ENCODE results near the gene CNN3.

The CNN3 gene

GRCh38 chr1:94921977-94922376 is 4.9 kb downstream of the CNN3 start:
- no peak for DNase-seq

GRCh38 chr1:94920061-94920460 is 6.8 kb downstream of the CNN3 start:
- no peak for DNase-seq

GRCh38 chr1:94919241-94920030 is 7.5 kb downstream of the CNN3 start:
- DNase-seq, result no peak

GRCh38 chr1:94917251-94917650 is 9.7 kb downstream of the CNN3 start:
- DNase-seq, result no peak

- no peak for DNase-seq
These were observed 14.4 kb downstream of the CNN3 start for GRCh38 chr1:94912263-94913184.

- DNase-seq, result no peak
These were observed 17.4 kb downstream of the CNN3 start for GRCh38 chr1:94909486-94909885.

GRCh38 chr1:94908965-94909364 is 17.9 kb downstream of the CNN3 start:
- DNase-seq, result no peak

GRCh38 chr1:94908190-94908589 is 18.7 kb downstream of the CNN3 start:
- DNase-seq, result no peak

GRCh38 chr1:94907136-94907535 is 19.8 kb downstream of the CNN3 start:
- no peak for DNase-seq

- no peak for DNase-seq
These were observed 20.5 kb downstream of the CNN3 start for GRCh38 chr1:94906382-94906781.

GRCh38 chr1:94905207-94905606 is 21.7 kb downstream of the CNN3 start:
- no peak for DNase-seq

GRCh38 chr1:94903280-94904009 is 23.5 kb downstream of the CNN3 start:
- no peak for DNase-seq

GRCh38 chr1:94901841-94902240 is 25.1 kb downstream of the CNN3 start:
- DNase-seq, result no peak

- DNase-seq, result no peak
These were observed 27.2 kb downstream of the CNN3 start for GRCh38 chr1:94899756-94900155.

GRCh38 chr1:94898491-94899385 is 28.2 kb downstream of the CNN3 start:
- no peak for DNase-seq

GRCh38 chr1:94895518-94895917 is 31.4 kb downstream of the CNN3 start:
- no peak for DNase-seq

- DNase-seq, result no peak
These were observed 32.3 kb downstream of the CNN3 start for GRCh38 chr1:94894630-94895029.

GRCh38 chr1:94892604-94893254 is 34.2 kb downstream of the CNN3 start:
- DNase-seq, result no peak

GRCh38 chr1:94888201-94888600 is 38.7 kb downstream of the CNN3 start:
- DNase-seq, result no peak

GRCh38 chr1:94887603-94888171 is 39.2 kb downstream of the CNN3 start:
- DNase-seq, result no peak

- no peak for DNase-seq
These were observed 39.8 kb downstream of the CNN3 start for GRCh38 chr1:94887106-94887505.

Measured in activated T-cell treated with anti-CD3 and anti-CD28 coated beads, Interleukin-2, amount 50 U/mL, for 1 hour (primary cell).